ENCODE data around the gene RNF207.

GRCh38 chr1:6224718-6225117, 18.8 kb downstream of the RNF207 start:
- no peak for TF ChIP-seq POLR2A (IDR thresholded peaks at IDR 0.05; ENCODE audit: low read length)
- TF ChIP-seq GATA1 (IDR thresholded peaks at IDR 0.05; ENCODE audit: low read depth, low read length), result no peak
